GM18508 (cell line): ENCODE results near the gene ANKRD42.
A peak's percentile ranks its signal among the peaks of the same experiment; 100 is the strongest.
"Not testable (repeated sequence)": the region's sequence is repeated elsewhere in the genome, so short reads cannot be mapped to it uniquely, and the experiment has no call there.

Source experiments
- ATAC-seq: cut with Tn5 transposase; IDR thresholded peaks from one replicate; pipeline ENCODE4 v1.9.1; 2021; ENCODE audit warnings: moderate number of reproducible peaks; ENCODE audit not compliant: insufficient read depth, unreplicated experiment

Gene ANKRD42

DNA sequence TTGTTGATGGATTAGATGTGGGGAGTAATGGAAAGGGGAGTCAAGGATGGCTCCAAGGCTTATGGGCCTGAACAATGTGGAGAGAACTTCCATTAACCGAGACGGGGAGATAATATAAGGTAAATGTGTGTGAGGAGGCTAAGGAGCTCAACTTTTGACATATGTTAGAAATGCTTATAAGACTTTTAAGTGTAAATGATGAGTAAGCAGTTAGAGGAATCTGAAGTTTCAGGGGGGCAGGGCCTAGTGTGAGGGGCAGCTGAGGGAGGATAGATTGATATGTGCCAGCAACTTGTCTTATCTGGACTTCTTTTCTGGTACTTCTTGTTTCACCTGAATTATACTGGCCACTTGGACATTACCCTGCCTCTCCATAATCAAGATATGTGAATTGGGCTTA lies 29.9 kb downstream of the ANKRD42 start:
- ATAC-seq = no peak

GRCh38 chr11:83235825-83236224 lies 42.3 kb downstream of the ANKRD42 start:
- no peak for ATAC-seq

- no peak for ATAC-seq
Observed at GRCh38 chr11:83238111-83238510, 44.6 kb downstream of the ANKRD42 start.

DNA sequence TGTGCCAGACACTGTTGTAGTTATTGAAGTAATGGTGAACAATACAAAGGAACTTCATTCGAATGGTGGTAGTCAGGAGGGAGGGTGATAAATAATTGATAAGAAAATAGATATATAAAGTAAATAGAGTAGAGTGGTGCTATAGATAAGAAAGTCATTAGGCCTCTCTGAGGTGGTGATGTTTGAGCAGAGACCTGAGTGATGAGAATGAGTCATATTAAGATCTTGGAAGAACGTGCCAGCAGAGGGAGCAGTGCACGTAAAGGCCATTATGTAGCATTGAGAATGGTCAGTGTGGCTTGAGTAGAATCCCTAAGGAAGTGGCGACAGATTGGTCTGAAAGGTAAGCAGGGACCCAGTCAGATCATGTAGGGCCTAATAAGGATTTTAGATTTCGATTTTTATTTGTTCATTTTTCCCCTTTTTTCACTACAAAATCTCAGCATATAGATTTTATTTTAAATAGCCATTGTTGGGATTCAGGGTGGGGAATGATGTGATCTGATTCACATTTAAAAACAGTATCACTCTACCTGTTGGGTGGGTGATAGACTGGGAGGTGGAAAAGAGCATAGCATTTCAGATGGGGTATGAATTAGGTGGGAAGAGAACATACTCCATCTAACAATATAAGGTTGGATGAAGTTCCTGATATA lies 47.9 kb downstream of the ANKRD42 start:
- peak; percentile 66 for ATAC-seq

- ATAC-seq = no peak
Observed at GRCh38 chr11:83249445-83249844, 55.9 kb downstream of the ANKRD42 start.

- peak; percentile 63 for ATAC-seq
Observed at GRCh38 chr11:83249972-83250593, 56.6 kb downstream of the ANKRD42 start.

DNA sequence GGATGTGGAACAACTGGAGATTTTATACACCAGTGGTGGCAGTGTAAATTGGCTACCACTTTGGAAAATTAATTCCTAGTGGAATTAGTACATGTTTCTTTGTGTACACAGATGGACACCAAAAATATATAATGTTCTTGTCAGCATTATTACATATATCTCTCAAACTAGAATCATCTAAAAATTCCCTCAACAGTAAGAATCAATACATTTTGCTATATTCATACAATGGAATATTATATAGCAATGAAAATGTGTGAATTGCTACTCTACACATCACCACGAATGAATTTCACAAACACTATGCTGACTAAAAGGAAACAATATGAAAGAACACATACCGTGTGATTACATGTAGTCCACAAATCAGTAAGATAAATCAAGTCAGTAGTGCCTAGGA lies 58.8 kb downstream of the ANKRD42 start:
- ATAC-seq = no peak

DNA sequence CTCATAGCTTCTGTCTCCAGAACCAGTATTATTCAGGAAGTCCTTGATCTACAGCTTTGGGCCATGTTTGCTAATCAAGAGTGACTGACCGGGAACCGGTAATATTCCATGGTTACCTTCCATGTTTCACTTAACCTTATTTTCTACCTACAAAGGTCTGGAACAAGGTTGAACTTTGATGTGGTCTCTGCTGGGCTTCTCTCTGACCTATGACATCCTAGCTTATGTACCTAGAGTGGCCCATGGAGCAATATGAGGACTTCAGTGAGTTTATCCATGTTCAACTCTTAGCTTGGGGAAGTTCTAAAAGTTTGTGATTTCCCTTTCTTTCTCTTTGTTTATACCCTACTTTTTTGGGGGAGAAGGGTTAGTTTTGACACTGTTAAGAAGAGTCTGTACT lies 59.4 kb downstream of the ANKRD42 start:
- ATAC-seq = no peak

DNA sequence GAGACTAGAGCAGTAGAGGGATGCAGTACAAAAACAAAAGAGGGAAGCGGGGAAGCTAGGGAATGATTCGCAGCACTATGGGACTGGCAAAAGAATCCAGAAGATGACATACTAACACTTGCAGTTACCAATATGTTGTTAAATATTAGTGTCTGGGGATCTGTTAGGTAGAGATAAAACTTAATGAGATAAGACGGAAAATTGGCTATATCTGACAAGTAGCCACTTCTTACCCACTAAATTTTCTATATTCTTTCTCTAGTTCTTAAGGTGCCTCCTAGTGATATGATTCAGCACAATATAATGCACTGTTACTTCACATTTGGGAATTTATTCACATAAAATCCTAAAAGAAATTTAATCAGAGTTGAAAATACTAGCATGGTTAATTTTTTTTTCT lies 61.9 kb downstream of the ANKRD42 start:
- no peak for ATAC-seq

GRCh38 chr11:83256602-83257340 lies 63.3 kb downstream of the ANKRD42 start:
- no peak for ATAC-seq

- no peak for ATAC-seq
Observed at GRCh38 chr11:83257761-83258168, 64.3 kb downstream of the ANKRD42 start.

DNA sequence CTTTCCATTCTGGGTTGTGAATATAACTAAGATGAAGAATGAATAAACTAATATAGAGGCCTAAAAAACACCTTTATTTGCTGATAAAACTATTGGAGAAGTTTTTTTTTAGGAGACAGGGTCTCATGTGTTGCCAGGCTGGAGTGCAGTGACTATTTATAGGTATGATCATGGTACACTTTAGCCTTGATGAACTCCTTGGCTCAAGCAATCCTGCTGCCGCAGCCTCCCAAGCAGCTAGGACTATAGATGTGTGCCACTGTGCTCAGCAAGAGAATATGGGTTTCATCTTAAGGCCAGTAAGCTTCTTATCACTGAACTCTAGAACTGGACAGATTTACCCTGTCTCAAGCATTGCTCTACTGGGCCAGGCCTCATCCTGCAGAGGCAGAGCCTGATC lies 66.0 kb downstream of the ANKRD42 start:
- ATAC-seq = no peak

GRCh38 chr11:83265331-83265730 lies 71.8 kb downstream of the ANKRD42 start:
- no peak for ATAC-seq

GRCh38 chr11:83269080-83269479 lies 75.6 kb downstream of the ANKRD42 start:
- not testable (repeated sequence) for ATAC-seq

DNA sequence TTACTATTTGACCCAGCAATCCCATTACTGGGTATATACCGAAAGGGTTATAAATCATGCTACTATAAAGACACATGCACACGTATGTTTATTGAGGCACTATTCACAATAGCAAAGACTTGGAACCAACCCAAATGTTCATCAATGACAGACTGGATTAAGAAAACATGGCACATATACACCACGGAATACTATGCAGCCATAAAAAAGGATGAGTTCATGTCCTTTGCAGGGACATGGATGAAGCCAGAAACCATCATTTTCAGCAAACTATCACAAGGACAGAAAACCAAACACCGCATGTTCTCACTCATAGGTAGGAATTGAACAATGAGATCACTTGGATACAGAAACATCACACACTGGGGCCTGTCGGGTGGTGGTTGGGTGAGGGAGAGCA lies 78.2 kb downstream of the ANKRD42 start:
- ATAC-seq = not testable (repeated sequence)

DNA sequence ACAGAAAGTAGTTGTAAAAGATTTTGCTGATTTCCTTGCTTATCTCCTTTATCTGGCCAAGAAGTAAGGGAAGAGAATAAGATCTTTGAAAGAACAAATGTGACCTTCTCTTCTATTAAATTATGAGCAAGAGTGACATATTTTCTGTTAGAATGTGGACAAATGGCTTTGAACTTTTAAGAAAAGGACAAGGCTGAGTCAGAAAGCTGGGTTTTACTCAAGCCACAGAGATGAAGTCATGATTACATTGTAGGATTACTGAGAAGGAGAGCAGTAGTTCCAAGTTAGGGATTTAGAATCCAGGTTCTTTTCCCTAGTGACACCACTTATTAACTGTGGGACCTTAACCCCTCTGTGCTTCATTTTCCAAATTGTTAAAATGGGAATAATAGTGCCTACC lies 79.1 kb downstream of the ANKRD42 start:
- ATAC-seq = no peak

DNA sequence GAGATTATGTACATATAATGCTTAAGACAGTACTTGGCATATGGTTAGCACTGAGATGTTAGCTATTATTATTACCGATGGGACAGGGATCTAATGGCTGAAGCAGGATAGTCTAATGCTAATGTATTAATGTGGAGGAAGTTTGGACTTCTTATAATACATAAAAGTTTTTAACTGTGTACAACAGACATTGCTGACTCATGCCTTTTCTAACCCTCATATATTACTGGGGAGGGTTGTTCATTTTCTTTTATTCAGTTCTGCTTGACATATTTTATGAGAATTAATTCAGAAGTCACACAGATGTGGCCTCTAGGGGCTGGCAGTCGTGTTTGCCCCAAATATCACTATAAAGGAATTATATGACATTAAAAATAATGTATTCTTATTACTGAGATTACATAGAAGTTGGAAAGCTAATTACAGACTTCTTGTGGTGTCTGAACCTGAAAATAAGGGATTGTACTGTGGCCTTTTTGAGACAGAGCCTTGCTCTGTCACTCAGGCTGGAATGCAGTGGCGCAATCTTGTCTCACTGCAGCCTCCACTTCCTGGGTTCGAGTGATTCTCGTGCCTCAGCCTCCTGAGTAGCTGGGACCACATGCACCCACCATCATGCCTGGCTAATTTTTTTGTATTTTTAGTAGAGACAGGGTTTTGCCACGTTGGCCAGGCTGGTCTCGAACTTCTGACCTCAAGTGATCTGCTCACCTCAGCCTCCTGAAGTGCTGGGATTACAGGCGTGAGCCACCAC lies 82.6 kb downstream of the ANKRD42 start:
- ATAC-seq = no peak

DNA sequence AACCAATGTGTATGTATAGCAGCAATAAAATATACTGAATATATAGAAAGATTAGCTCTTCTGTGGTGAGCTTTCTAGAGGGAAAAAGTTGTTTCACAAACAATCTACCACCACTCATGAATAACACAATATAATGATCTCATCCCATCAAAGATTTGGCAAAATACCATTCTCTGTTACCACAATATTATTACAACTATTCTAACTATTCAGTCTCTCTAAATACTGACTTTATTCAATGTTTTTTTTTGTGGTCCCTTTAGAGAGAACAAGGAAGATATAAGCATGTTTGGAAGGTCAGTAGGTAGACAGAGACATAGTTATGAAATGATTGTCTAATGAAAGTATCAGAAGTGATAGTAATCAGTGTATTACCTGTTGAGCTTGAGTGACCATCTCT lies 84.8 kb downstream of the ANKRD42 start:
- ATAC-seq = no peak

DNA sequence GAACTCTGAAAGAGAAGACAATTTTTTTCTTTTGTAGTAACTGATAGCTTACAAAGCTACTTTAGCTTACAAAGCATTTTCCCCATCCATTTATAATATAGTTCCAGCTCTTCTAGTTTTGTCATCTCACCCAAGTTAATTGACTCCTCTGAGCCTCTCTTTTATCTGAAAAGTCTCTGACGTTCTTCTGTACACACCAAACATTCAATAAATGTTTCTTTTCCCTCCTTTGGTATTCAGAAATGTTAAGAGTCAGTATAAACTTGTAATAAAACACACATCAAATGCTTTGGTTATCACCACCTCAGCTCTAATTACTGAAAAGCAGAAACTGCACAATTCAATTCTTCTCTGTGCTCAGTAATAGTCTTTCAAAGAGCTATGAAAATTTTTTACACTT lies 86.7 kb downstream of the ANKRD42 start:
- no peak for ATAC-seq

DNA sequence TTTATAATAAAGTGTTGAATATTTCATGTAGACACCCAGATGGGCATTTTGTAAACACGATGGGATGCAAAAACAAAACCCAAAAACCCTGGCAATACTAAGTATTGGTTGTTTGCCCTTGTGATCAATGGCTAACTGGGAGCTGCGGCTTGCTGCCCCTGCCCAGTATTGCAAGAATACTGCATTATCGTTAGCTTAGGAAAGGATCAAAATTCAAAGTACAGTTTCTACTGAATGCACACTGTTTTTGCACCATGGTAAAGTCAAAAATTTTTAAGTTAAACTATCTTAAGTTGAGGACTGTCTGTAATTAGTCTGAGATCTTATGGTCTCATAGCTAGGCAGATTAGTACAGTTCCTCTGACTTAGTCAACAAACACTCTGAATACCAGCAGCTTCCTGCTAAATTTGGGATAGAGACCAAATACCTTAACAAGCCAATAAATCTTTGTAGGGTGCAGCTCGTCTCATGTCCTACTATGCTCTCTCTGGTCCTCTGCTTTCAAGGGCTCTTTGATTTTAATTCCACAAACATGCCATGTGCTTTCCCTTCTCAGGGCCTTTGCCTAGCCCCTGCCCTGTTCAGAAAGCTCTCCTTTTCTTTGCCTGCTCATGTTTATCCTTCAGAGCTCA lies 88.7 kb downstream of the ANKRD42 start:
- ATAC-seq = no peak
